SW 1271 (cell line): ENCODE results near the gene NAV2.

Experiments used
- DNase-seq, 2 experiments: peaks; one replicate each; lab custom pipeline; 2025; lab: John Stamatoyannopoulos, UW

Gene NAV2

GRCh38 chr11:19973136-19973635 is 260.5 kb downstream of the NAV2 start:
- no peak for DNase-seq

GRCh38 chr11:19974886-19975285 is 262.2 kb downstream of the NAV2 start:
- no peak for DNase-seq

GRCh38 chr11:19975414-19975990 is 262.9 kb downstream of the NAV2 start:
- DNase-seq, result no peak

GRCh38 chr11:19976281-19976941 is 263.8 kb downstream of the NAV2 start:
- DNase-seq, result no peak

- DNase-seq, result no peak
Observed at GRCh38 chr11:19977941-19978340, 265.3 kb downstream of the NAV2 start.

- DNase-seq, result no peak
Observed at GRCh38 chr11:19978668-19979518, 266.3 kb downstream of the NAV2 start.

- no peak for DNase-seq
Observed at GRCh38 chr11:19979519-19979845, 266.8 kb downstream of the NAV2 start.

- DNase-seq, result no peak
Observed at GRCh38 chr11:19980388-19980787, 267.8 kb downstream of the NAV2 start.

- no peak for DNase-seq
Observed at GRCh38 chr11:19980957-19981669, 268.5 kb downstream of the NAV2 start.

- no peak for DNase-seq
Observed at GRCh38 chr11:19982774-19983495, 270.3 kb downstream of the NAV2 start.

GRCh38 chr11:19984048-19984742 is 271.6 kb downstream of the NAV2 start:
- no peak for DNase-seq

- no peak for DNase-seq
Observed at GRCh38 chr11:19985111-19985510, 272.5 kb downstream of the NAV2 start.

GRCh38 chr11:19987331-19987801 is 274.7 kb downstream of the NAV2 start:
- no peak for DNase-seq

GRCh38 chr11:19988598-19988997 is 276.0 kb downstream of the NAV2 start:
- DNase-seq, result no peak

- no peak for DNase-seq
Observed at GRCh38 chr11:19989191-19989590, 276.6 kb downstream of the NAV2 start.

- no peak for DNase-seq
Observed at GRCh38 chr11:19992162-19992561, 279.5 kb downstream of the NAV2 start.

- DNase-seq, result no peak
Observed at GRCh38 chr11:19992998-19993397, 280.4 kb downstream of the NAV2 start.

GRCh38 chr11:19994672-19995071 is 282.0 kb downstream of the NAV2 start:
- DNase-seq, result no peak

GRCh38 chr11:19995145-19995544 is 282.5 kb downstream of the NAV2 start:
- no peak for DNase-seq

GRCh38 chr11:19996571-19996970 is 283.9 kb downstream of the NAV2 start:
- no peak for DNase-seq

GRCh38 chr11:20000022-20000350 is 287.3 kb downstream of the NAV2 start:
- no peak for DNase-seq
